ENCODE results near the gene TCP11L2.
"Not testable (repeated sequence)": the region's sequence is repeated elsewhere in the genome, so short reads cannot be mapped to it uniquely, and the experiment has no call there.

The TCP11L2 gene

GRCh38 chr12:106345746-106346145 lies 43.2 kb downstream of the TCP11L2 start:
- no peak for FAIRE-seq

GRCh38 chr12:106348411-106348810 lies 45.9 kb downstream of the TCP11L2 start:
- FAIRE-seq, result no peak

GRCh38 chr12:106353175-106353574 lies 50.6 kb downstream of the TCP11L2 start:
- no peak for FAIRE-seq

- FAIRE-seq, result no peak
Measured at GRCh38 chr12:106357549-106358395, 55.2 kb downstream of the TCP11L2 start, which contains the start of gene POLR3B. TSS of gene POLR3B (plus strand) at chr12:106357748. CDS start at chr12:106357880, 132 bp downstream.

- no peak for FAIRE-seq
Measured at GRCh38 chr12:106358396-106359241, 56.1 kb downstream of the TCP11L2 start.

GRCh38 chr12:106359646-106360399 lies 57.3 kb downstream of the TCP11L2 start:
- no peak for FAIRE-seq

- no peak for FAIRE-seq
Measured at GRCh38 chr12:106360400-106360994, 58.0 kb downstream of the TCP11L2 start.

GRCh38 chr12:106362971-106363370 lies 60.4 kb downstream of the TCP11L2 start:
- no peak for FAIRE-seq

GRCh38 chr12:106364261-106364660 lies 61.7 kb downstream of the TCP11L2 start:
- FAIRE-seq, result no peak

- FAIRE-seq, result no peak
Measured at GRCh38 chr12:106369624-106370346, 67.3 kb downstream of the TCP11L2 start.

- no peak for FAIRE-seq
Measured at GRCh38 chr12:106378788-106379187, 76.3 kb downstream of the TCP11L2 start.

- no peak for FAIRE-seq
Measured at GRCh38 chr12:106380954-106381353, 78.4 kb downstream of the TCP11L2 start.

GRCh38 chr12:106381866-106382265 lies 79.3 kb downstream of the TCP11L2 start:
- not testable (repeated sequence) for FAIRE-seq

- FAIRE-seq, result no peak
Measured at GRCh38 chr12:106386813-106387535, 84.4 kb downstream of the TCP11L2 start.

- FAIRE-seq, result no peak
Measured at GRCh38 chr12:106387848-106388377, 85.4 kb downstream of the TCP11L2 start.

GRCh38 chr12:106389151-106389550 lies 86.6 kb downstream of the TCP11L2 start:
- FAIRE-seq, result no peak

GRCh38 chr12:106392759-106393158 lies 90.2 kb downstream of the TCP11L2 start:
- no peak for FAIRE-seq
